GM12891 (cell line): ENCODE measurements around the gene TNFSF10.

ENCODE experiments used
- POLR2A ChIP-seq: IDR thresholded peaks from 2 replicates; pipeline ENCODE4 v1.6.1; 2011; ENCODE audit warnings: low read depth, low read length, control low read depth
- POLR2AphosphoS5 ChIP-seq: IDR thresholded peaks from 2 replicates; pipeline ENCODE4 v1.6.1; 2011; ENCODE audit warnings: low read depth, low read length, control low read depth
- POU2F2 ChIP-seq: IDR thresholded peaks from 2 replicates; pipeline ENCODE4 v1.6.1; 2011; ENCODE audit warnings: low read depth, mild to moderate bottlenecking, control low read depth, low read length, moderate library complexity
- SPI1 ChIP-seq: IDR thresholded peaks from 2 replicates; pipeline ENCODE4 v1.6.1; 2011; ENCODE audit warnings: low read depth, low read length, control low read depth
- TAF1 ChIP-seq: IDR thresholded peaks from 2 replicates; pipeline ENCODE4 v1.6.1; 2011; ENCODE audit warnings: low read depth, low read length, control low read depth

DNA sequence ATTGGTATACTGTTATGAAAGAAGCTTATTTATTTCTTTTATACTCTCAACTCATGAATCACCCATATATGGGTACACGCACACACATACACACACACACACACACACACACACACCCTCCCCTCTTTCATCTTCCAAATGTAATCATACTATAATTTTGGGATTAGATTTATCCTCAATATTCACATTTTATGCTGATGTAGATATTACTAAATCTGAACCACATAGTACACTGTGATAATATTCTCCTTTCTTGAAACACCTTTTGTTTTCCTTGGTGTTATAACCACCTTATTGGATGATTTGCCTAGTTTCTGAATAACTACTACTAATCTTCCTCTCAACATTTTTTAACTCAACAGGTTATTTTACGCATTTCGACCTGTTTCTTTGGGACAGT is 66.8 kb downstream of the TNFSF10 start:
- TF ChIP-seq POLR2A (no peak), TAF1 (no peak), POLR2AphosphoS5 (no peak), SPI1 (no peak), POU2F2 (no peak)
